HG02884 (cell line): ENCODE data around the gene CAPN9.
"Not testable (repeated sequence)": the region's sequence is repeated elsewhere in the genome, so short reads cannot be mapped to it uniquely, and the experiment has no call there.

Source experiments
- ATAC-seq: cut with Tn5 transposase; IDR thresholded peaks from one replicate; pipeline ENCODE4 v1.9.1; 2021; ENCODE audit warnings: mild to moderate bottlenecking, moderate library complexity; ENCODE audit not compliant: unreplicated experiment

Gene CAPN9

GRCh38 chr1:230747890-230748800 lies 957 bp downstream of the CAPN9 start:
- ATAC-seq: no peak

GRCh38 chr1:230749150-230749549 lies 2.0 kb downstream of the CAPN9 start:
- ATAC-seq: peak; percentile 52

GRCh38 chr1:230749635-230750034 lies 2.4 kb downstream of the CAPN9 start:
- ATAC-seq: no peak

GRCh38 chr1:230750576-230750975 lies 3.4 kb downstream of the CAPN9 start:
- no peak for ATAC-seq

- no peak for ATAC-seq
These were observed 3.9 kb downstream of the CAPN9 start for GRCh38 chr1:230750986-230751625.

GRCh38 chr1:230752407-230752806 lies 5.2 kb downstream of the CAPN9 start:
- no peak for ATAC-seq

GRCh38 chr1:230753191-230753585 lies 6.0 kb downstream of the CAPN9 start:
- no peak for ATAC-seq

- ATAC-seq: no peak
These were observed 6.5 kb downstream of the CAPN9 start for GRCh38 chr1:230753586-230754251.

GRCh38 chr1:230754796-230755195 lies 7.6 kb downstream of the CAPN9 start:
- no peak for ATAC-seq

- ATAC-seq: no peak
These were observed 10.9 kb downstream of the CAPN9 start for GRCh38 chr1:230757856-230758708.

GRCh38 chr1:230758709-230759368 lies 11.7 kb downstream of the CAPN9 start:
- no peak for ATAC-seq

GRCh38 chr1:230759369-230760065 lies 12.3 kb downstream of the CAPN9 start:
- ATAC-seq: no peak

GRCh38 chr1:230760360-230760827 lies 13.2 kb downstream of the CAPN9 start:
- no peak for ATAC-seq

- ATAC-seq: no peak
These were observed 14.4 kb downstream of the CAPN9 start for GRCh38 chr1:230761443-230762167.

- no peak for ATAC-seq
These were observed 16.9 kb downstream of the CAPN9 start for GRCh38 chr1:230763927-230764591.

- no peak for ATAC-seq
These were observed 19.1 kb downstream of the CAPN9 start for GRCh38 chr1:230766318-230766717.

GRCh38 chr1:230767859-230768612 lies 20.8 kb downstream of the CAPN9 start:
- ATAC-seq: not testable (repeated sequence)
